Left cardiac atrium (tissue), 4 donors: ENCODE results near the gene ANK2. TPM values are rescaled to one million over a fixed set of nuclear protein-coding genes. Genes with fewer than 3 reads are reported as not detected.

Experiments used
- ATAC-seq, 2 donors: fragments of 200-7000 bp; cut with Tn5 transposase; one replicate each; pipeline ENCODE4 v1.9.1; 2020; ENCODE audit warnings: mild to moderate bottlenecking in 2 of 2, moderate library complexity in 2 of 2
- DNase-seq: peaks from one replicate; pipeline ENCODE4 v3.0.0-alpha.2; 2020
- intact Hi-C, 2 donors: fragments of 100-400 bp; cut with DNase I; formaldehyde crosslinking; loops; one replicate each; pipeline versions ENCODE4 v1.14.1 to v1.15.1; 2022 to 2023
- long read RNA-seq: library from polyadenylated mRNA; unstranded; transcript quantifications from one replicate; pipeline ENCODE4 v2.0.0, GENCODE V29; 2021
- total RNA-seq, 2 donors: library from RNA; stranded (reverse); fragmentation: NEBNext Ultra II Directional; extraction: Animal tissue kit (Norgen Biotek cat#: 25700); gene quantifications; one replicate each; pipeline ENCODE4 v1.2.1, GENCODE V29; 2021
- donor health status: DM: no; HTN: yes; CAD: no.
- donor health status: DM: no; HTN: yes; CAD: no; lungs with severe emphysema.
- donor health status: DM: yes; HTN: yes; CAD: no.
- donor health status: Dilated cardiomyopathy.

ANK2 gene
- 100 to 1,000 TPM; 277 to 318 TPM for total RNA-seq
- long read RNA-seq, partial matches to known transcripts, result 31 of 90 reads
- long read RNA-seq, other reads (novel, unspliced or antisense), result 58 of 90 reads

GRCh38 chr4:113049421-113050370 is at the start of gene ANK2:
ANK2 (plus strand) TSS chr4:113049653; CDS start chr4:113049729, 76 bp downstream.
- peak; percentile 22 for DNase-seq
- ATAC-seq, result peak; percentile 55 to 75
- intact Hi-C loops, result no loop called here

GRCh38 chr4:113003841-113004240 is 45.6 kb upstream of the ANK2 start:
- intact Hi-C loops, result no loop called here
- ATAC-seq, result no peak
- no peak for DNase-seq

DNA sequence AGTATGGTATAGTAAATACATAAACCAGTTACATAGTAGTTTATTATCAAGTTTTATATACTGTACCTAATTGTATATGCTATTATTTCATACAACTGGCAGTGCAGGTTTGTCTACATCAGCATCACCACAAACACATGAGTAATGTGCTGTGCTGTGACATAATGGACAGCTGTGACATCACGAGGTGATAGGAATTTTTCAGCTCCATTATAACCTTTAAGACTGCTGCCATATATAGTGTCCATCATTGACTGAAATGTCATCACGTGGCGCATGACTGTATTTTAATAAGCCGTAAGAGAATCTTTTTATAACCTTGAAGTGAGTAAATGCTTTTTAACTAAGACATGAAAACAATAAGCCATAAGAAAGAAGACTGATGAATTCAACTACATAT is 44.8 kb upstream of the ANK2 start:
- intact Hi-C loops, result no loop called here
- DNase-seq (no peak), ATAC-seq (no peak)

- DNase-seq (no peak), ATAC-seq (no peak)
- intact Hi-C loops, result no loop called here
These were observed 42.8 kb upstream of the ANK2 start for GRCh38 chr4:113006632-113007031.

- ATAC-seq (no peak), DNase-seq (no peak)
- intact Hi-C loops, result no loop called here
These were observed 42.3 kb upstream of the ANK2 start for GRCh38 chr4:113007151-113007550.

- ATAC-seq, result no peak
- intact Hi-C loops, result no loop called here
- no peak for DNase-seq
These were observed 41.3 kb upstream of the ANK2 start for GRCh38 chr4:113008135-113008534.

- DNase-seq (no peak), ATAC-seq (no peak)
- intact Hi-C loops, result no loop called here
These were observed 40.7 kb upstream of the ANK2 start for GRCh38 chr4:113008716-113009115.

- intact Hi-C loops, result no loop called here
- ATAC-seq (no peak), DNase-seq (no peak)
These were observed 40.0 kb upstream of the ANK2 start for GRCh38 chr4:113009461-113009860.

DNA sequence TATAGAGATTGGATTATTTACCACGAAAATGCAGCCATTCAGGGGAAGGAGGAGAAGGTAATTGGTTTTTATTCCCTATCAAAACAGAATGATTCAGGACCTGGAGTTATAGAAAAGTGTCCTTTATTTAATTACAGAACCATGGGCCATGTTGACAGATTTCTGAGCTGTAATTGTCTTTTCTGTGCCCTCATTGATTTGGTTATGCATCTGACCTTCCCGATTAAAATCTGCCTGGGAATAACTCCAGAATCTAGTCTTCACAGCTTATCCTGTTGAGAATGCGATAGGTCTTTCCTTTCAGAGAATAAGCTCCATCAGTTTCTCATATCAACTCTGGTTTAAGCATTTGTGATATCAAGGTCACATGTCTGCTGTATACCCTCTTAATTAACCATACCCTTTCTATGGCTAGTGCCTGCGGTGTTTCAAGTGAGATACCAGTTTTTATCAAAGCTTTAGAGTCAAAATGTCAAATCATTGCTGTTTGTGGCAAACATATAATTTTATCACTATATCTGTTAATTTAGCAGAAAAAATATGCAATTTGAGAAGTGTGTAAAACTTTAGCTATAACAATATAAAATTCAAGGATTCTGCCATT is 37.2 kb upstream of the ANK2 start:
- no peak for DNase-seq
- no peak for ATAC-seq
- intact Hi-C loops, result no loop called here

DNA sequence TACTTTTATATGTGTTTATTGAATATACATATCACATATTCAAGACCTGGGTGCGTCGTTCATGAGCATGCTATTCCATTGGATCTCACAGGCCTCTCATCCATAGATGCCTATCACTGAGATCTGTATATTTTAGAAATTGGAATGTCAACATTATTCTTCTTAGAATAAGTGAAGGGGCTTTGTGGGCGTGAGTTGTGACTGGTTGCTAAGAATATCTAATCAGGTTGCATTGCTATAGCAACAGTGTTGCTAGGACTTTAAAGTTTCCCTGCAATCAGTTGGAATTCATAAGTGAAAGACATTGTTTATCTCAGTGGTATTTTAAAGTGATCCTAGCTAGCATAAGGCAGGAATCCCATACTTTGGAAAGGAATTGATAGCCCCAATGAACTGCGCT is 36.7 kb upstream of the ANK2 start:
- ATAC-seq (no peak), DNase-seq (no peak)
- intact Hi-C loops, result no loop called here

- intact Hi-C loops, result no loop called here
- DNase-seq (no peak), ATAC-seq (no peak)
These were observed 35.7 kb upstream of the ANK2 start for GRCh38 chr4:113013751-113014150.

- intact Hi-C loops, result no loop called here
- no peak for DNase-seq
- ATAC-seq, result no peak
These were observed 33.1 kb upstream of the ANK2 start for GRCh38 chr4:113016377-113016776.

DNA sequence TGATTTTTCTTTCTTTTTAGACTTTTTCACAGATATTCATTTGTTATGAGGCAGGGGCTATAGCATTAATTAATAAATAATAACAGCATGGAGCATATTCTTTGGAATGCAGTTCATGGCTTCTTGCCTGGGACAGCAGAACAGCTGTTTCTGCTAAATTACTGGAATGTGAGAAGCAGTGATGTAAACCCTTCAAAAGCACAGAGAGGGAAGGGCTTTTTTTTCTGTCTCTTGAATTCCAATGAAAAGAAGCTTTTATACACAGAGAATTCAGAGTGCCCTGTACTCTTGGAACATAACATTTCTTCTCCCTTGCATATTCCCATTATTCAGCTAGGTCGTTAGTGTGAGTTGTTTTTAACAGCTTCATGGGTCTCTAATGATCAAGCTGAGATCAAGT is 28.5 kb upstream of the ANK2 start:
- DNase-seq, result no peak
- ATAC-seq, result no peak
- intact Hi-C loops, result no loop called here

GRCh38 chr4:113024388-113024787 is 25.1 kb upstream of the ANK2 start:
- ATAC-seq (no peak), DNase-seq (no peak)
- intact Hi-C loops, result no loop called here

DNA sequence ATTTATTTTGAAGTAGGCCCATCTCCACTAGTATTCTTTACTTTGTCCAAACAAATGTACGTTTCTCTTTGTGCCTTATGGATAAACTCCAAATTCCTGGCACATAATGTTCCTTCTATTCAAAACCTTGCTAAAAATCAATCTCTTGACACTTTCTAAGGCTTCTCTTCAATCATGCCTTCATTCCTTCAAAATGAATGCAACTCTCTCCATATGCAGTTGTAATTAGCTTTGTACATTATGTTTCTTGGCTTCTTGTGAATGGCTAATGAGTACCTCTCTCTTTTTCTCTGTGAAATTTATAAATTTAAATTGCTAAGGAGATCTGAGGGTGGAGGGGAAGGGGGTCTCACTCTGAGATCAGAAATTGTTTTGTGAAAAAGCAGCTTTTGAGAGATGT is 24.0 kb upstream of the ANK2 start:
- intact Hi-C loops, result no loop called here
- ATAC-seq (no peak), DNase-seq (no peak)

DNA sequence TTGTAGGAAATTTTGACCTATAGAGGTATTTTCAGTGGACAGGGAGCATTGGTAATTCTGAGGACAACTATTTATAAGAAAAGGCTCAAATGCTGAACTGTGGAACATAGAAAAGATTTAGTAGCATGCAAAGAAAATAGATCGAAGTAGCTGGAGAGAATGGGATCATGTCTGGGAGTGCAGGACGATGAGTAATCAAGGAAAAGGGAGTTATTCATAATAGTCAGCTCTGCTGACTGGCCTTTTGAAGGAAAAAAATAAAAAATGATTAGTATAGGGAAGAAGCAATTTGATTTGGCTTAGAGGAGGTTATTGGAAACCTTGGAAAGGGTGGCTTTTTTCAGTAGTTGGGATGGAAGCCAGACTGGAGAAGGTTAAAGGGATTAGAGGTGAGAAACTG is 22.9 kb upstream of the ANK2 start:
- ATAC-seq (peak in 1 of 2 donors; percentile 69), DNase-seq (no peak)
- intact Hi-C loops, result no loop called here

GRCh38 chr4:113028074-113028473 is 21.4 kb upstream of the ANK2 start:
- no peak for DNase-seq
- intact Hi-C loops, result no loop called here
- no peak for ATAC-seq

- no peak for DNase-seq
- ATAC-seq, result no peak
- intact Hi-C loops, result no loop called here
These were observed 18.2 kb upstream of the ANK2 start for GRCh38 chr4:113031212-113031611.

DNA sequence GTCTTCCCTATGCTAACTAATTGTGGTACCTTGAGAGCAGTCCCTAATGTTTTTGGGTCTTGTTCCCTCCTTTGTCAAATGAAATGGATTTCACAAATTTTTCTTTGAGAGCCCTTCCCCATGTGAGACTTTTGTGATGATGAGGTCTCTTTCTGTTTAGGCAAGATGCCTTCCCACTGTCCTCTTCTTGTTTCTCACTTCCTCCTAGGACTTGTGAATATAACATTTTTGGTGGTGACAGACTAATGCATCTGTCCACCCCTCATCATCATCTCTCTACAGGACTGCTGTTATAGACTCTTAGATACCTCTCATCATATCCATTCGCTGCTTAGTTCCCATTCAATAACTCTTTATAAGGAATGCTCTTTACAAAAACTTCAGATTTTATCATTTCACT is 8.7 kb upstream of the ANK2 start:
- ATAC-seq (no peak), DNase-seq (no peak)
- intact Hi-C loops, result no loop called here

GRCh38 chr4:113042502-113042901 is 7.0 kb upstream of the ANK2 start:
- intact Hi-C loops, result no loop called here
- ATAC-seq, result no peak
- no peak for DNase-seq

DNA sequence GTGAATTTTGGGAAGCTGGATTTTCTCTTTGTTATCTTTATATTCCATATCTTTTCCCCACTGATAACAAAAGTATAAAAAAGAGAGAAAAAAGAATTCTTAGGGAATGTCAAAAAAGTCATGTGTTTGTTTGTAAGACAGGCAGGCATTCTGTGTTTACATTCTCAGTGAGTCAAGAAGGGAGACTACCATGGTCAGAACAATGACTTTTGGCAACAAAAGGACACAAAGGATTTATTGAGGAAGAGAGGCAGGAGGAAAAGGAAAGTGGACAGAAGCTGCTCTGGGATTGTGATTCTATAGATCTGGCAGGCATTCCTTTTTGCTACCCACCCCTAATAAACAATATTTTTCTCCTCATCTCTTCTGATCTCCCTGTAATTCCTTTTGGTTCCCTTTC is 5.9 kb upstream of the ANK2 start:
- ATAC-seq (no peak), DNase-seq (no peak)
- intact Hi-C loops, result no loop called here
